ENCODE data around the gene FMO4. TPM values are rescaled to one million over a fixed set of nuclear protein-coding genes. Genes with fewer than 3 reads are reported as not detected.
"Not testable (repeated sequence)": the region's sequence is repeated elsewhere in the genome, so short reads cannot be mapped to it uniquely, and the experiment has no call there.

The FMO4 gene, protein sequence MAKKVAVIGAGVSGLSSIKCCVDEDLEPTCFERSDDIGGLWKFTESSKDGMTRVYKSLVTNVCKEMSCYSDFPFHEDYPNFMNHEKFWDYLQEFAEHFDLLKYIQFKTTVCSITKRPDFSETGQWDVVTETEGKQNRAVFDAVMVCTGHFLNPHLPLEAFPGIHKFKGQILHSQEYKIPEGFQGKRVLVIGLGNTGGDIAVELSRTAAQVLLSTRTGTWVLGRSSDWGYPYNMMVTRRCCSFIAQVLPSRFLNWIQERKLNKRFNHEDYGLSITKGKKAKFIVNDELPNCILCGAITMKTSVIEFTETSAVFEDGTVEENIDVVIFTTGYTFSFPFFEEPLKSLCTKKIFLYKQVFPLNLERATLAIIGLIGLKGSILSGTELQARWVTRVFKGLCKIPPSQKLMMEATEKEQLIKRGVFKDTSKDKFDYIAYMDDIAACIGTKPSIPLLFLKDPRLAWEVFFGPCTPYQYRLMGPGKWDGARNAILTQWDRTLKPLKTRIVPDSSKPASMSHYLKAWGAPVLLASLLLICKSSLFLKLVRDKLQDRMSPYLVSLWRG
- 1 to 10 TPM; 2.6 to 3.5 TPM for total RNA-seq

DNA sequence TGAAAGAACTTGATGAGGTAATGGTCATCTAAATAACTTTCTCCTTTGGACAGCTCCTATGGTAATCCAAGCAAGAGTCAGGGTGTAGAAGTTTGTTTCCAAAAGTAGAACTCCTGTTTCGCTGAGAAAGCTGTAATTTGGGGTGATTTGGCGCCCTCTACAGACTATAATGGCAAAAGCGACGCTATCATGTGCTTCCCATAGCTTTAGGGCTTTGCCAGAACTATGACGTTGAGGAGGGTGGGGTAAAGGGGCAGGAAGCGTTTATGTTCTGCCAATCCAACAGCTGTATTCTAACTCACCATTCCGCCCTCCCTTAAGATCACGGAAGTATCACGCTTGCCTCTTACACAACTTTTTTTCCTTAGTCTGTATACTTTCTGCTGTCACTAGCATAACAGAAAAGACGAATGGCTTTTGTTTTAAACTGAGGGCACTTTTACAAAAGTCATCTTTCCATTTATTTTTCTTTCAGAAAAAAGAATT, at the start of gene FMO4:
Gene FMO4, plus strand, starts transcription at position 349 of the 486 bp plus-strand sequence. CDS start 5,643 bp downstream, outside the sequence.
- Mint-ChIP-seq H3K36me3 (no peaks in the 10 kb centered on the region), H3K27me3 (no peaks in the 10 kb centered on the region), H3K4me1 (peaks cover 10% of the 10 kb centered on the region), H3K9me3 (no peaks in the 10 kb centered on the region), H3K27ac (peak within 1 kb of the TSS; percentile 73), H3K4me3 (peak within 1 kb of the TSS; percentile 77)
- ATAC-seq (ENCODE audit: low read depth) (peak; percentile 100), DNase-seq (peak; percentile 41)
- POLR2A ChIA-PET, result interaction anchor here (0.6 to 0.9 kb wide), 3 partner anchors 65 to 1219 kb away, joined by 3 to 5 read pairs (median 3); no protein-coding TSS in a partner anchor

DNA sequence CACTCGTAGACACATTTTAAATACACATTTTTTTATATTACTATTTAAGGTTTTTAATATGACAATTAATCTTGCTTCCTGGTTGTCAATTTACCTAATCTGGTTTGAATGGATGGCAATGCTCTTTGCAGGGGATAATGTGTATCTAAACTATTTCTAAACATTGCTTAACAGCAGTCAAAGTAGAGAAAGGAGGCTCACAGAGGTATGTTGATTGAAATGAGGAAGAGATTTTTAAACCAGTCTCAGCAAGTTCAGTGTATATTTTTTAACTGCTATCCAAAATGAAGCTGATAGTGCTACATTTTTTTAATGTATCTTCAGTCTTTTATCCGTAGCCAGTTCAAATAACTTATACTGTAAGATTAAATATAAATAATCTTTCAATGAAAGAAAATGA, 48.3 kb upstream of the FMO4 start:
- peaks cover 4% of the 10 kb centered on the region for H3K27me3 Mint-ChIP-seq
- POLR2A ChIA-PET, result no interaction called here
- no peaks in the 10 kb centered on the region for H3K9me3 Mint-ChIP-seq
- no peak for DNase-seq
- H3K27ac Mint-ChIP-seq, result no peak overlapping the region
- no peaks in the 10 kb centered on the region for H3K36me3 Mint-ChIP-seq
- no peak for ATAC-seq (ENCODE audit: low read depth)
- H3K4me1 Mint-ChIP-seq, result no peaks in the 10 kb centered on the region
- H3K4me3 Mint-ChIP-seq, result no peak overlapping the region

DNA sequence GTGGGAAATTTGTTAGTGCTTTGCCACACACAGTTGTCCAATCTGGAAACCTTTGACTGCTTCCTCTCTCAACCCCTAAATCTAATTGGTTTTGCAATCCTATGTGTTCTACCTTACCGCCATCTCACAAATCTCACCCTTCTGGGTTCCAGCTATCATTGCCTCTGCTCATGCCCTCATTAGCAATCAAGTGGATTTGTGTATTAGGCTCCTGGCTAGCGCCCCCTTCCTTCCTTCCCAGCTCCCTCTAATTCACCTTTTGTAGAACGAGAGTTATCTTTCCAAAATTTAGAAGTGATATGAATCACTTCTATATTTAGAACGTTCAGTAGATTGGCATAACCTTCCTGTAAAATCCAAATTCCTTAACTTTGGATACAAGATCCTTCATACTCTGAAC, 47.1 kb upstream of the FMO4 start:
- ATAC-seq (ENCODE audit: low read depth) (no peak), DNase-seq (no peak)
- no peak overlapping the region for H3K27ac Mint-ChIP-seq
- no peaks in the 10 kb centered on the region for H3K9me3 Mint-ChIP-seq
- H3K27me3 Mint-ChIP-seq, result peaks cover 5% of the 10 kb centered on the region
- no peaks in the 10 kb centered on the region for H3K4me1 Mint-ChIP-seq
- POLR2A ChIA-PET, result no interaction called here
- no peaks in the 10 kb centered on the region for H3K36me3 Mint-ChIP-seq
- no peak overlapping the region for H3K4me3 Mint-ChIP-seq

DNA sequence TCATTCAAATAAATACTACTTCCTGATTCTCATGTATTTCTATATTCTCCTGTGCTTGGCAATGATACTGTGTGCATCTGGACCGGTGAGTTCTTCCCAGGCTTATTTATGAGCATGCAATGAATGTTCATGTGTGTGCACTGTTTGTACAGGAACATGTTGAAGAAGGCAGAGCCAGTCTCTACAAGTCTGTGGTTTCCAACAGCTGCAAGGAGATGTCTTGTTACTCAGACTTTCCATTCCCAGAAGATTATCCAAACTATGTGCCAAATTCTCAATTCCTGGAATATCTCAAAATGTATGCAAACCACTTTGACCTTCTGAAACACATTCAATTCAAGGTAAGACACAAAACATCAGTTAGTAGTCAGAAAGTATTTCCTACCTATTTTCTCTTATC, 46.6 kb upstream of the FMO4 start:
- ATAC-seq (ENCODE audit: low read depth) (no peak), DNase-seq (no peak)
- POLR2A ChIA-PET, result no interaction called here
- Mint-ChIP-seq H3K27ac (no peak overlapping the region), H3K4me1 (no peaks in the 10 kb centered on the region), H3K9me3 (no peaks in the 10 kb centered on the region), H3K4me3 (no peak overlapping the region), H3K27me3 (peaks cover 5% of the 10 kb centered on the region), H3K36me3 (no peaks in the 10 kb centered on the region)

DNA sequence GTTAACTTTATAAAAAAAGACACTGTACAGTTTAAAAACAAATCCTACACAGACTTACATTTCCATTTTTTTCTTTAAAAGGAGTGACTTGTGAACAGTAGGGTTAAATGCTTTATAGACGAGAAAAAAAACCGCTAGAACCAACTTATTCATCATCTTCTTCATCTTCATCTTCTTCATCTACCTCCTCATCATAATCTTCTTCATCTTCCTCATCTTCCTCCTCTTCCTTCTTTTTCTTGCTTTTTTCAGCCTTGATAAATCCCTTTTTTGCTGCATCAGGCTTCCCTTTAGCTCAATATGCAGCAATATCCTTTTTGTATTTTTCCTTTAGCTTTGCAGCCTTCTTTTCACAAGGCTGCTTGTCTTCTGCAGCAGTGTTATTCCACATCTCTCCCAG, 43.2 kb upstream of the FMO4 start:
- H3K9me3 Mint-ChIP-seq, result no peaks in the 10 kb centered on the region
- POLR2A ChIA-PET, result no interaction called here
- DNase-seq, result no peak
- no peak for ATAC-seq (ENCODE audit: low read depth)
- no peaks in the 10 kb centered on the region for H3K4me1 Mint-ChIP-seq
- peaks cover 13% of the 10 kb centered on the region for H3K27me3 Mint-ChIP-seq
- H3K4me3 Mint-ChIP-seq, result no peak overlapping the region
- no peaks in the 10 kb centered on the region for H3K36me3 Mint-ChIP-seq
- no peak overlapping the region for H3K27ac Mint-ChIP-seq

DNA sequence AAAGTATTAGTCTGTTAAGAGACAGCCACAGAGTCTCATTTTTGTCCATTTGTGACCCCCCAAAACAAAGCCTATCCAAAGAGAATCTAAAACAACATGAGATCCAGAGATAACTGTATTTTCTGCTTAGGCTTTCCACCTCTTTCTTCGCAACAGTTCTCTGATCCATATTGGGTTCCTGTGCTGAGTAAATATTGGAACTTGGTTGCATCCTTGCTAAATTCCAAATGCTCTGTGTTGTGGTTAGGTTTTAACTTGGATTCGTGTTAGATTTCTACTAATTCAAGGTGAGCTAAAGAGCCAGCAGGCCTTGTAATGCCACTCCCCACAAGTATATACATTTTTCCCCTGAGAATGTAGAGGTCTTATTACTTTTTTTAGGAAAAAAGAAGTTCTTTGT, 36.4 kb upstream of the FMO4 start:
- POLR2A ChIA-PET, result no interaction called here
- Mint-ChIP-seq H3K4me1 (no peaks in the 10 kb centered on the region), H3K9me3 (no peaks in the 10 kb centered on the region), H3K27ac (no peak overlapping the region), H3K36me3 (no peaks in the 10 kb centered on the region), H3K27me3 (peaks cover 19% of the 10 kb centered on the region), H3K4me3 (no peak overlapping the region)
- DNase-seq (no peak), ATAC-seq (ENCODE audit: low read depth) (no peak)

DNA sequence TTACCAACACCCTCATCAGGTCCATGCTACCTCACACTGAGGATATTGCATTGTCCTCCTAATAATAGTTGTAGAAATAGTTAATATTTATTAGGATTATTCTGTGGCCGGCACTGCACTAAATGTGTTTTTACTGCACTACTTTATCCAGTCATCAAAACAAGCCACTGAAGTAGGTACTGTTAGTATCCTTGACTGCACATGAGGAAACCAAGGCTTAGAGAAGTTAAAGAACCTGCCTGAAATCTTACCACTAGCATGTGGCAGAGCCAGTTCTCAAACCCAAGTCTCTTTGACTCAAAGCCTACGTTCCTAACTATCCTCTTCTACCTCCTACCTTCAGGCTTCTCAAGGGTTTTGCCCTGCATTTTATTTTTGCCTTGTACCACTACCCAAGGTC, 34.7 kb upstream of the FMO4 start:
- H3K4me3 Mint-ChIP-seq, result no peak overlapping the region
- H3K4me1 Mint-ChIP-seq, result no peaks in the 10 kb centered on the region
- H3K36me3 Mint-ChIP-seq, result no peaks in the 10 kb centered on the region
- peaks cover 19% of the 10 kb centered on the region for H3K27me3 Mint-ChIP-seq
- H3K27ac Mint-ChIP-seq, result no peak overlapping the region
- POLR2A ChIA-PET, result no interaction called here
- ATAC-seq (ENCODE audit: low read depth), result no peak
- H3K9me3 Mint-ChIP-seq, result no peaks in the 10 kb centered on the region
- DNase-seq, result no peak

DNA sequence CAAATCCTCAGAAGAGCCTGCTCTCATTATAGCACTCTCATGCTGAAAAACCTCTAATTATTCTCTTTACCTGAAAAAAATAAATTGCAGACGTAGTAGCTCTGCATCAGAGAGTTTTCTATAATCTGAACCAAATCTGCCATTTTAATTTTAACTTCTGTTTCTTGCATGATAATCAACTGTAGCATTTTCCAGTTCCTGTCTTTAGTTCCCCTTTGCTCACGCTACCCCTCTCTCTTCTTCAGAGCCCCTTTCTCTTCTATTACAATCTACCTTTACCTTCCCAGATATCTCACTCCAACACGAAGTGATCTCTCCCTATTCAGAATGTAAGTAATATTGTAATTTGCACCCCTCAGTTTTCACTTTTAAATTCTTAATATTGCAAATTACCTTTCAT, 34.3 kb upstream of the FMO4 start:
- Mint-ChIP-seq H3K4me1 (no peaks in the 10 kb centered on the region), H3K36me3 (no peaks in the 10 kb centered on the region), H3K4me3 (no peak overlapping the region), H3K9me3 (no peaks in the 10 kb centered on the region), H3K27ac (no peak overlapping the region), H3K27me3 (peaks cover 19% of the 10 kb centered on the region)
- POLR2A ChIA-PET, result no interaction called here
- no peak for ATAC-seq (ENCODE audit: low read depth)
- DNase-seq, result no peak

DNA sequence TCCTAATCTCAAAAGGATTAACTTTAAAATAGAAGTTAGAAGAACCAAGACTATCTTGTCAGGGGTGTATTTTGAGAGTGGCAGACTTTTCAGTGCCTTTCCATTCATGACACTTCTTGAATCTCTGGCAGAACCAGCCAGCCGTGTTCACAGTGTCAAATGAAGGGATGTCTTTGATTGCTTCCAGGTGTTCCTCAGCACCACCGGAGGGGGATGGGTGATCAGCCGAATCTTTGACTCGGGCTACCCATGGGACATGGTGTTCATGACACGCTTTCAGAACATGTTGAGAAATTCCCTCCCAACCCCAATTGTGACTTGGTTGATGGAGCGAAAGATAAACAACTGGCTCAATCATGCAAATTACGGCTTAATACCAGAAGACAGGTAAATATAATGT, 33.4 kb upstream of the FMO4 start:
- ATAC-seq (ENCODE audit: low read depth), result no peak
- Mint-ChIP-seq H3K27me3 (peaks cover 18% of the 10 kb centered on the region), H3K4me3 (no peak overlapping the region), H3K27ac (no peak overlapping the region), H3K36me3 (no peaks in the 10 kb centered on the region), H3K9me3 (no peaks in the 10 kb centered on the region), H3K4me1 (no peaks in the 10 kb centered on the region)
- no peak for DNase-seq
- POLR2A ChIA-PET, result interaction anchor here (0.6 kb wide), 1 partner anchor 308 kb away, joined by 3 read pairs; no protein-coding TSS in a partner anchor

DNA sequence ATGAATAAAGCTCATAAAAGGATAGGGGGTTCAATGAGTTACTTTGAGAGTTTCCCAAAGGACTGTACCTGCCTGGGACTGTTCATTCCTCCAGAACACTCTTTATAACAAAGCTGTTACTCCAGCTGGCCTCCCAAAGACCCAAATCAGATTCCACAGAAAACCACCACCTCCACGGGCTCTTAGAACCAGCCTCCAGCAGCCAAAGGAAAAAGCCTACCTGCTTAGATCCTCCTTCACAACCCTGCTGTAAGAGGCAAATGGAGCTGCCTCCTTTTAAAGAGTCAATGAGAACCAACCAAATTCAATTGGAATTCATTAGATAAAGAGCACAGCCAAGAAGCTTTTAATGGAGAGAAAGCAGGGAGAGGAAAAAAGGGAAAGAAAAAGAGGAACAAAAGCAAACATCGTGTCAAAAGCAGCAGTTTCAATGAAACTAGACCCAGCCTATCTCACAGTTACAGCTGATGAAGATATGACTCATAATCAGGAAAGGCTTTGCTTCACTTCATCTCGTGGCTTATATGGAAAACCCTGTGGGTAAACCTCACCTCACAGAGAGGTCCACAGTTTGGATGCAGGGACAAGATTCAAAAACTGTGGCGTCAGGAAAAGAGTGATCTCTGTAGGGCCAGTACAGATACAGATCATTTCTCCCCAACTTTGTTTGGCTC, 27.8 kb upstream of the FMO4 start:
- no peak for ATAC-seq (ENCODE audit: low read depth)
- H3K36me3 Mint-ChIP-seq, result no peaks in the 10 kb centered on the region
- H3K9me3 Mint-ChIP-seq, result no peaks in the 10 kb centered on the region
- POLR2A ChIA-PET, result no interaction called here
- H3K27me3 Mint-ChIP-seq, result peaks cover 8% of the 10 kb centered on the region
- no peak for DNase-seq
- no peaks in the 10 kb centered on the region for H3K4me1 Mint-ChIP-seq
- no peak overlapping the region for H3K27ac Mint-ChIP-seq
- no peak overlapping the region for H3K4me3 Mint-ChIP-seq

DNA sequence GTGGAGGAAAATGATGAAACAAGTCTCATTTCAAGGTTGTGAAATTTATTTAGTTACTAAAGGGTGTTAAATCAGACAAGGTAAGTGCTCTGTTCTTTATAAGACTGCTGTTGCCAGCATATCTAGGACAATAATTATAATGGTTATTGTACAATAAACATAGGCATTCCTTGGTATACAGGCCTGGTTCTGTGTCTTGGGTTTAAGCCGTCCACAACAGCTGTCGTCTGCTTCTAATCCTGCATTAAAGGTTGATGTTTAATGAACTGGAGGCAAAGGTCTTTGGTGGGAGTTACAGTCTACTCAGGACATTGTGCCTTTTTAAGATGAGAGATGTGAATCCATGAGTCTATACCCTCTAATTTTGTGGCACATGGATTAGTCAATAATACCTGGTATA, 23.4 kb upstream of the FMO4 start:
- H3K27ac Mint-ChIP-seq, result no peak overlapping the region
- POLR2A ChIA-PET, result no interaction called here
- no peak for ATAC-seq (ENCODE audit: low read depth)
- H3K4me1 Mint-ChIP-seq, result no peaks in the 10 kb centered on the region
- no peaks in the 10 kb centered on the region for H3K36me3 Mint-ChIP-seq
- H3K9me3 Mint-ChIP-seq, result no peaks in the 10 kb centered on the region
- no peak for DNase-seq
- no peak overlapping the region for H3K4me3 Mint-ChIP-seq
- peaks cover 10% of the 10 kb centered on the region for H3K27me3 Mint-ChIP-seq

DNA sequence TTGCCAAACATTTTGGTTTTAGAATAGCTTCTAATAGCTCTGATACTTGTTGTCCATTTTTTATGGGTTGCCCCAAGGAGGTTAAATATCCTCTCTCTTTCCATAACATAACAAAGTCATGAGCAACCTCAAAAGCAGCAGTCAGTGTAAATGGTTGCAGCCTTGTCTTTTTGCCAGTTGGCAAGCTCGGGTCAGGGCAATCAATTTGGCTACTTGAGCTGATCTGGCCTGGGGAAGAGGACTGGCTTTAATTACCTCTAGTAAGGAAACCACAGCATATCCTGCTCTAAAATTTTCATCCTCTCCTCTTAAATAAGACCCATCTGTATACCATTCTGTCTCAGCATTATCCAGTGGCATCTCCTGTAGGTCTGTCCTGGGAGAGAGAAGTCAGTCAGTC, 21.2 kb upstream of the FMO4 start:
- DNase-seq (no peak), ATAC-seq (ENCODE audit: low read depth) (no peak)
- POLR2A ChIA-PET, result no interaction called here
- Mint-ChIP-seq H3K27me3 (peaks cover 9% of the 10 kb centered on the region), H3K9me3 (no peaks in the 10 kb centered on the region), H3K36me3 (no peaks in the 10 kb centered on the region), H3K4me3 (no peak overlapping the region), H3K27ac (no peak overlapping the region), H3K4me1 (no peaks in the 10 kb centered on the region)

DNA sequence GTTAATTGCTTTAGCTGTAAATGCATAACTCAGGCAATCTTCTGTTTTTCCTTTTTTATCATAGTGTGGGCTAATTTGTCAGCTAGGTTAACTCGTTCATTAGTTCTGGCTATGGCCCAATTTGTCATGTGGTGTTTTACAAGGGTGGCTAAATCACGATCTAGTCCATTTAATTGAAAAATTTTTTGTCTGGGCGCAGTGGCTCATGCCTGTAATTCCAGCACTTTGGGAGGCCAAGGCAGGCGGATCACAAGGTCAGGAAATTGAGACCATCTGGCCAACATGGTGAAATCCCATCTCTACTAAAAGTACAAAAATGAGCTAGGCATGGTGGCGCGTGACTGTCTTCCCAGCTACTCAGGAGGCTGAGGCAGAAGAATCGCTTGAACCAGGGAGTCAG, 18.6 kb upstream of the FMO4 start:
- H3K4me1 Mint-ChIP-seq; H3K36me3 Mint-ChIP-seq; H3K27ac Mint-ChIP-seq; H3K9me3 Mint-ChIP-seq; POLR2A ChIA-PET; ATAC-seq (ENCODE audit: low read depth); H3K27me3 Mint-ChIP-seq; H3K4me3 Mint-ChIP-seq; DNase-seq: not testable (repeated sequence)

DNA sequence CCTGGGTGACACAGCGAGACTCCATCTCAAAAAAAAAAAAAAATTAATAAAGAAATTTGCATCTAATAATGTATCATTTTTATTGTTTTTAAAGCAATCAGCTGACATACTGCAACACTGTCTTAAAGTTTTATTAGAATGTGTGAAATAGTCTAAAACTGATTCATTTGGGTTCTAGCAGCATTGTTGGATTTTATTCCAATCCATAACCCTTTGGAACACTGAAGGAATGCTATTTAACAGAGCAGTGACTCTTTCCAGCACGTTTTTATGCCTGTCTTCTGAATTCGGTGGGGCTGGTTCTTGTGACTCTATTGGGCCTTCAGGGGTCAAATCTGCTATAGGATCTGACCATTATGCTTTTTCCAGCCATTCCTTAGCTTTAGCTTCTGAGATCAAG, 18.2 kb upstream of the FMO4 start:
- Mint-ChIP-seq H3K27ac (no peak overlapping the region), H3K4me1 (no peaks in the 10 kb centered on the region), H3K36me3 (no peaks in the 10 kb centered on the region), H3K9me3 (peaks cover 10% of the 10 kb centered on the region), H3K27me3 (peaks cover 8% of the 10 kb centered on the region), H3K4me3 (no peak overlapping the region)
- POLR2A ChIA-PET, result no interaction called here
- no peak for DNase-seq
- ATAC-seq (ENCODE audit: low read depth), result no peak
